Iris pigment epithelial cell (primary cell): Measurements from ENCODE around the gene PDP2.
"Not testable (repeated sequence)": the region's sequence is repeated elsewhere in the genome, so short reads cannot be mapped to it uniquely, and the experiment has no call there.

Experiments
- DNase-seq: peaks from one replicate; pipeline ENCODE4 v3.0.0-alpha.2; 2011; ENCODE audit warnings: low read depth

PDP2 gene

DNA sequence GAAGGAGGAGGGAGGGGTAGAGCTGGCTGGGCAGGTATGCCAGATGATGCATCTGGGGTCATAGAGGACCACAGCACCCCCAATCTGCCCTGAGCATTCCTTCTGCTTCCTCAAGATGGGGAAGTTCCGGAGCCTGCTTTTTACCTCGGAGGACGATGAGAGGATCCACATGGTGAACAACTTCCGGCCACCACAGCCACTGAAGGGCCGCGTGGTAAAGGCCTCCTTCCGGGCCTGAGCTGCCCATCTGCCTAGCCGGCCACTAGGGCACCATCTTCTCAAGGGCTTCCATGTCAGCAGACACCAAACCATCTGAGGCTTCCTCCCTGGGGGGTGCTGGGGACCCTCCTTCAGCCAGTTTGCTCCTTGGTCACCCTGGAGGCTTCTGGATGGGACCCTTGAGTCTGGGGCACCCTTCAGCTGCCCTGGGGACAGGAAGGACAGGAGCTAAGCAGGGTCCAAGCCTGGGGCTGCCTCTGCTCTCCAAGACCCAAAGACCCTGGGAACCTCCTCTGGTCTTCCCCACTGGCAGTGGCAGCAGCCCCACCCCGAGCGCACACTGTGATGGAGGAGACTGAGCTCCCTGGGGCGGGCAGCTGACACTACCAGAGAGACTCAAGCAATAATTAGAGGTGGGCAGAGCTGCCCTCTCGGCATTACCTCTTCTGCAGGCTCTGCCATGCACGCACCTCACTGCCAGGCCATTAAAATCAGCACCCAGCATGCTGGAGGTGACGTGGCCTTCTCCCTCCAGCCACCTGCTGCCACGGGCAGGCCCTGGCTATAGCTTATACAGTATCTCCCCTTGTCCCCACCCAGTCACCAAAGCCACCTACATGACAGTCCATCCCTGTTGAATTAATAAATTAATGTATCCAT lies 26.8 kb upstream of the PDP2 start:
- DNase-seq = no peak

DNA sequence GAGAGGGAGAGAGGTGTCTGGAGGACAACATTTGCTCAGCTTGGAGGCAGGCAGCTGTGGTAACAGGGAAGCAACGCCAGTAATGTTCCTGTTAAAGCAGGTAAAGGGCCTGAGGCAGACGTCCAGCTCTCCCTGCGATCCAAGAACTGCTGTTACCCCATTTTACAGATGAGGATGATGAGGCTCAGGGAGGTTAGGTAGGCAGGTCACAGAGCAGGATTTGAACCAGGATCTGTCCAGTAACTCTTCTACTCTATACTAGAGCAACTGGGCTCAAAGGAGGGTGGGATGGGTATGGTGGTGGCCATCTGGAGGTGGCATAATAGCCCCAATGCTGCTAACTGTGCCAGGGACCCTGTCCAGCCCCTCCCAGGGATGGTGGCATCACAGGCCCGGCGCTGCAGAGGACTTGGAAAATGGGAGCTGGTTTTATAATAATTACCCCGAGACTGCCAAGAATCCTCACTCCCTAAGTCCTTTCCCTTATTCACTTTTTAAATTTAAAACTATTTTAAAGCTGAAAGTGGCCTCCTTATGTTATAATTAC lies 24.1 kb upstream of the PDP2 start:
- no peak for DNase-seq

DNA sequence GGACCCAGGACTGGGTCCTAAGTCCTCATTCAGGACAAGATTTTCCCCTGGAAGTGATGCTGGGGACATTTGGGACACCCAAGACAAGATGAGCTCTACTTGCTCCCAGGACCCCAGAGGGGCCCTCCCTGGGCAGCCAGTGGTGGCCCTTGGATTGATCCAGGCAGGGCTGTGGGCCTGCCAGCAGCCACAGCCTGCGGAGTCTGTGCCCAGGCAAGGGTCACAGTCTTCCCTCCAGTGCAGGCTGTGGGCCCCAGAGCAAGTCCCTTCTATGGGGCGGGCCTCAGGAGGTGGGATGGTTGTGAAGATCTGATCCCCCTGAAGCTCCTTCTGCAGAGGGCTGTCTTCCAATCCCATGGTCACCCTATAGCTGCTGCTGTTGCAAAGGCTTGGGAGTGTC lies 23.5 kb upstream of the PDP2 start:
- no peak for DNase-seq

DNA sequence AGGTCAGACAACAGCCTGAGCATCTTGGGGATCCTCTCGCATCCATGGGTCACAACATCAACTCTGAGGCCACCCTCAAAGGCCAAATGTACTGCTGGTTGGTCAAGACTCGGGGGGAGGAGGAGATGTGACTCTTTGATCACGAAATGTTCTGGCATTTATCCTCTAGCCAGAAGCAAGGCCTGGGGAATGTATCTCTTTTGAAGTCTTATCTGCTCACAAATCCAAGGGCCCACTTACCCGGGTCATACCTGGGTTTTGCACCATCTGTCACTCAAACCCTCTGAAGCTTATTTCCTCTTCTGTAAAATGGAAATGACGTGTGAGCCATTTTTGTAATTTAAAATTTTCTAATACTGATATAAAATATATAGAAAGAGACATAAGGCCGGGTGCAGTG lies 22.9 kb upstream of the PDP2 start:
- DNase-seq = no peak

DNA sequence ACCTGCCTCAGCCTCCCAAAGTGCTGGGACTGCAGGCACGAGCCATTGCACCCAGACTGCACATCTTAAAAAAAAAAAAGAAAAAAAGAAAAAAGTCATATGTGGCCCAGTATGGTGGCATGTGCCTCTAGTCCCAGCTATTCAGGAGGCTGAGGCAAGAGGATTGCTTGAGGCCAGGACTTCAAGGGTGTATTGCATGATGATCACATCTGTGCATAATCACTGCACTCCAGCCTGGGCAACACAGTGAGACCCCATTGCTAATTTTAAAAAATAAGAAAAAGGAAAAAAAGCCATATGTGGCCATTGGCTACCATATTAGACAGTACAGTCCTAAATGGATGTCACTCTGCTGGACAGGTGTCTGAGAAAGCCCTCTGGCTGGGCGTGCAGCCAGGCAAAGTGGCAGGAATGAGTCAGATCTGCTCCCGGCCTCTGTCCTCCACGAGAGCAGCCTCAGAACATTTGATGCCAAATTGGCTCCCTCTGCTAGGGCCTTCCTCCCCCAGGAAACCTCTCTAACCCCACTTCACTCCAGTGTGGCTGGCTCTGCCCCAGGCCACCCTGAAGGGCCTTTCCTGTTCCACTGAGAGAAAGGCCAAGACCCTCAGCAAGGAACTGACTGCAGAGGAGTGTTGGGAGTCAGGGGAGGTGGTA lies 21.4 kb upstream of the PDP2 start:
- DNase-seq = peak; percentile 49

DNA sequence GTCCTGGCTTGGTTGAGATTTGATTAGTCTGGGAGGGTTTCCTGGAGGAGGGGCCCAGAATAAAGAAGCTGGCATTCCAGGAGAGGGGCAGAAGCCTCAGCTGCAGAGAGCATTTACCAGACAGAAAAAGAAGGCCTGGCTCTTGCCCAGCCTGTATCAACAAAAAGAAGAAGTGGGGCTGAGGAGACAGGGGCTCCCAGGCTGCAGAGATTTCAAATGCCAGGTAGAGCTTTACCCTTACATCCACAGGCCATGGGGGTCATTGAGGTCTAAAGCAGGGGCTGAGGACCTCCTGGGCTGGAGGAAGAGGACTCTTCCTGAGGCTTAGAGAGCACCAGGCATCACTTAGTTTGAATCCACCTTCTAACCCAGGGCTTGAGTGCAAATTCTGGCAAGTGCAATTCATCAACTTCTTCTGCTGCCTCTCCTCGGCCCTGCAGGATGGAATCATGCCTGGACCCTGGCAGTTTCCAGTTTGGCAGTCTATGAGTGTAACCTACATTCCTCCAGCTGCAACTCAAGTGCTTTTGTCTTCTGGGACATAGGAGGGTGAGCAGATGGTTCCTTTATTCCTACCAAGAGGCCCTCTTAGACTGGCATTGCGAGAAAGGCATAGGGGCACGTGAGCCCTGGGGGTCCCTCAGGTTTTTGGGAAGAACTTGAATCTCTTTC lies 20.8 kb upstream of the PDP2 start:
- no peak for DNase-seq

DNA sequence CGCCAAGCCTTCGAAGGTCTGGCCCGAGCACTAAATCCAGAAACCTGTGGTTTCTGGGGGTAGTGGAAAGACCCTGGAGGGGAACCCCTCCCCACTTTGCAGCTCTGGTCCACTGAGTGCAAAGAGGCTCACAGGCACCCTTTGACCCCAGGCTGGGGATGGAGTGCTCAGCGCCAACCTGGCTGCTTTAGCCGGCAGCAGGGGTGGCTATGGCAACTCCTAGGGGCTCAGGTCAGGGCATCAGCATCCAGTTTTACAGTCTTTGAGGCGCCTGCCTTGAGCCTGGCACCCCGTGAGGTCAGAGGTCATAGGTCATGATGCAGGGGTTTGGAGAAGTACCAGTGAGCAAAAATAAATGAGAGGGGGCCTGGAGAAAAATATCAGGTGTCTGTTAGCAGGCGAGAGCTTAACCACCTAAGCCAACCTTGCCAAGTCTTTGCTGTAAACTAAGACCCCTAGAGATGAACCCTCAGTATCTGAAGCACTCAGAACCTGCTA lies 18.2 kb upstream of the PDP2 start:
- no peak for DNase-seq

DNA sequence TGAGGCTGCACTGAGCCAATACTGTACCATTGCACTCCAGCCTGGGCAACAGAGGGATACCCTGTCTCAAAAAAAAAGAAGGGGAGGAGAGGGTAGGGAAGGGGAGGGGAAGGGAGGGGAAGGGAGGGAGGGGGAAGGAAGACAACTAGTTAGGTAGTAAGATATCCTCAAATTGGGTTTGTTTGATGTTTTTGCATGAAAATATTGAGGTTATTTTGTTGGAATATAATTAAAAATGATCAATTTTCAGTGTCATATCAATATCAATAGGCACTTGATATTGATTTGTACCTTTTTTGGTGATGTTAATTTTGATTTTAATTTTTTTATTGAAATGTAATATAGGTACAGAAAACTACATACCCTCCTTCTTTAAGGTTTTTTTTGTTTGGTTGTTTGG lies 16.6 kb upstream of the PDP2 start:
- no peak for DNase-seq

DNA sequence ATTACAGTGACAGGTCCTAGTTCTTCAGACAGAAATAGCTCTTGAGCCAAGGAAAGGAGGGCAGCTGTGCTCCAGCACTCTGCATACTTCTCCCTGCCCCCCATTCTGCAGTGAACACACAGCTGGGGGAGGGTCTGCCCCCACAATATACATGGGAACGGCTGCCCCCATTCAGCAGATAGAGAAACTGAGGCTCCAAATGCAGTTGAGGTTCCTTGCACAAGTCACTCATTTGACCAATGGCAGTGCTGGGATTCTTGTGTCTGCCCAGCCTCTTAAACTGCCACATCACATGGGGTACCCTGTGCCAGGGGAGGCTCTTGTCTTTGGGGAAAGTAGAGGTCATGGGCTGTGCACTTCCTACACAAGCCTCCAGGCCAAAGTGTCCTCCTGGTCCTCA lies 10.9 kb upstream of the PDP2 start:
- no peak for DNase-seq

DNA sequence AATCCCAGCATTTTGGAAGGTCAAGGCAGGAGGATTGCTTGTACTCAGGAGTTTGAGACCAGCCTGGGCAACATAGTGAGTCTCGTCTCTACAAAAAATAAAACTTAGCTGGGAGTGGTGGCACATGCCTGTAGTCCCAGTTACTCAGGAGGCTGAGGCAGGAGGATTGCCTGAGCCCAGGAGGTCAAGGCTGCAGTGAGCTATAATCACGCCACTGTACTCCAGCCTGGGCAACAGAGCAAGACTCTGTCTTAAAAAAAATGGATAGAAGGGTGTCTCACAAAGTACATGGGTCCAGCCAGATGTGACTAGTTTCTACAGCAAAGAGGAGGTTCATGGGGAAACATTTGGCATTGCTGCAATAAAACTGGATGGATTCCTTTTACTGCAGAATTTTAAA lies 9.0 kb upstream of the PDP2 start:
- not testable (repeated sequence) for DNase-seq

DNA sequence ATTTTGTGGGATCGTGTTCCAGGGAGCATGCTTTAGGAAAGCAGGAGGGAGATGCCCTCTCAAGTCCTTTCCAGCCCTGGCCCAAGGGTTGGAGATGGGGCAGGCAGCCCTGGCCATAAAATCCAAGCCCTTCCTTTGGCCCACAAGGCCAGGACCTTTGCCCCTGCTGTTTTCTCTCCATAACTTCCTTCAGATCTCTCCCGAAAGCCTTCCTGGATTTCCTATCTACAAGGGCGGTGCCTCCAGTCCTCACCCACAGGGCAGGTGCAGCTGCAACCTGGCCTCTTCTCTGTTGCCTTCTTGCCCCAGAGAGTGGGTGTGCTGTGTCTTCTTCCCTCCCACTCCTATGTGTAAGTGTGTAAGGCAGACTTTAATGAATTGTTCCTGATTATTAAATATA lies 8.5 kb upstream of the PDP2 start:
- DNase-seq = no peak

DNA sequence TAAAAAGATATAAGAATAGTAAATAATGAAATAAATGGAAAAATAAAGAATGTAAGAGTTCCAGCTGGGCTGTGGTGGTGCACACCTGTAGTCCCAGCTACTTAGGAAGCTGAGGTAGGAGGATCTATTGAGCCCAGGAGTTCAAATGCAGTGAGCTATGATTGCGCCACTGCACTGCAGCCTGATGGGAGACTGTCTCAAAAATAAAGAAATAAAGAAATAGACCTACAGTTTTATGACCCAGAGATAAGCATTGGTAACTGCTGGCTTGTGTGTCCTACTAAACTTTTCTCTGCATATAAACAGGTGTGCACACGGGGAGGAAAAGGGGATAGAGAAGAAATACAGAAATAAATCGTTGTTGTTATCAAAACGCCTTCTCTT lies 7.8 kb upstream of the PDP2 start:
- no peak for DNase-seq

DNA sequence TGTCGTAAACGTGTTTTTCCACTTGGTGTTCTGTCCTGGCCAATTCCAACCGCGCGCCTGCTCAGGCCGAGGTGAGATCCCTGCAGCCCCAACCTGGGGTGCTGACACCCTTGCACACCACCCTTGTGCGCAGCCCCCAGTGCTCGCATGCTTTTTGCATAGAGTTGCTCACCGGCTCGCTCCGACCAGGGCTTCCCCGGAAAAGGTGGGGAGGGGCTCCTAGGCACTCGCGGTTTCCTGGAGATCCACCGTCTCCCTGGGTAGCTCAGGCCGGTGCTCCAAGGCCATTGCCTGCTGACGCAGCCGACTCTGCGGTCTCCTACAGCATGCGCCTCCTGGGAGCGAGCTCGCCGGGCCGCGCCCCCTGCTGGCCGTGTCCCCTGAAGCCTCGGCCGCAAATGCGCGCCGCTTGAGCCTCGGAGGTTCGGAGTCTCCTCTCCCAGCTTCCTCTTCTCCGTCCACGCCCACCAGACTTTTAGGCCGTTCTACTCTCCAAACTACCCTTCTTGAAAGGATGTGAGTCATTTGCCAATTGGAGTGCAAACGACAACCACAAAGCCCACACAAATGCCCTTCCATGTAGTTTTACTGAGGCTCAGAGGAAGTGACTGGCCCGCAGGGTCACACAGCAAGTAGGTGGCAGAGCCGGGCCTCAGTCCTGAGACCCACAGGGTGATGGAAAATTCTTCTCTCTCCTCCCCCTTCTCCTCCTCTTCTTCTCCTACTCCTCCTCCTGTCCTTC lies 7.2 kb upstream of the PDP2 start:
- DNase-seq = peak; percentile 99

DNA sequence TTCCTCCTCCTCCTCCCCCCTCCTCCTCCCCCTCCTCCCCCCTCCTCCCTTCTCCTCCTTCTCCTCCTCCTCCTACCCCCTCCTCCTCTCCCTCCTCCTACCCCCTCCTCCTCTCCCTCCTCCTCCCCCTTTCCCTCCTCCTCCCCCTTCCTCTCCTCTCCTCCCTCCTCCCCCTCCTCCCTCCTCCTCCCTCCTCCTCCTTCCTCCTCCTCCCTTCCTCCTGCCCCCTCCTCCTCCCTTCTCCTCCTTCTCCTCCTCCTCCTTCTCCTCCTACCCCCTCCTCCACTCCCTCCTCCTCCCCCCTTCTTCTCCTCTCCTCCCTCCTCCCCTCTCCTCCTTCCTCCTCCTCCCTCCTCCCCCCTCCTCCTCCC lies 6.6 kb upstream of the PDP2 start:
- no peak for DNase-seq

DNA sequence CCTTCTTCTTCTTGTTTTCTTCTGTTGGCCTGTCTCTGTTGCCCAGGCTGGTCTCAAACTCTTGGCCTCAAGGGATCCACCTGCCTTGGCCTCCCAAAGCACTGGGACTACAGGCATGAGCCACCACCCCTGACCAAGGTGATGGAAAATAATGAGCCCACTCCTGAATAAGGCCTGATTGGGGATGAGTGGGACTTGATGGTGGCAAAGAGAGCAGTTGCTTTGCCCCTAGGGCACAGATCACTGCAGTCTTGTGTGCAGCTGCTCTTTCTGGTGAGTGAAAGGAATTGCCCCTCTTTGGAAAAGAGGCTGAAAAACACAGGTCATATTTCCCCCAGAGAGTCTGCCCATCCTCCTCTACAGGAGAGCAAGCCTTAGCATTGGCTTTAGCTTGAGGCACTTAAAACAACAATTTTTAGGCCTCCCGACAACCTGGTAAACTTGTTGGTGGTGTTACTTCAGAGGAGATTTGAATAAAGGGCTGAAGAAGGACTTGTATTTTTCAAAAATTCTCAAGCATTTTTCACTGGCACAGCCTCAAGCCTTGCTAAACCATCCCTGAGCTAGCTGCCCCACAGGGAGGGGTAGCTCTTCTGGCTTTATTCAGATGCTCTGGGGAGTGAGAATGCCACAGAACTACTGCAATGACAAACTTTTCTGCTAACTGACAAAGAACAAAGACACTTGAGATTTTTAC lies 6.1 kb upstream of the PDP2 start:
- peak; percentile 71 for DNase-seq

DNA sequence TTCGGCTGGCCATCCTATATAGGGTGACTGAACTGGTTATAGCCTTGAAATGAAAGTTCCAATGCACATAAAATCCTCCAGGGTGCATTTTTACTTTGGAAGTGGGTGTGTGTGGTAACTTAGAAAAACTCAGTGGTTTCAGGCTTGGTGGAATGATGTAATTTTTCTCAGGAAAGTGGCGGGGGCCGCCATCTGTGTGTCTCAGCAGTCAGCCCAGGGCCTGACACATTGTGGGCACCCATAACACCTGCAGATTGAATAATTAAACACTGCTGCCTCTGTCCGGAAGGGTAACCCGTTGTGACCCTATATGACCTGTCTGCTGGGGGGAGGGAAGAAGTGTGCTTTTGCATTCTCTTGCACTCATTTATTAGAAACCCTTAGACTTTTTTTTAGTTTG lies 2.2 kb upstream of the PDP2 start:
- DNase-seq = no peak

DNA sequence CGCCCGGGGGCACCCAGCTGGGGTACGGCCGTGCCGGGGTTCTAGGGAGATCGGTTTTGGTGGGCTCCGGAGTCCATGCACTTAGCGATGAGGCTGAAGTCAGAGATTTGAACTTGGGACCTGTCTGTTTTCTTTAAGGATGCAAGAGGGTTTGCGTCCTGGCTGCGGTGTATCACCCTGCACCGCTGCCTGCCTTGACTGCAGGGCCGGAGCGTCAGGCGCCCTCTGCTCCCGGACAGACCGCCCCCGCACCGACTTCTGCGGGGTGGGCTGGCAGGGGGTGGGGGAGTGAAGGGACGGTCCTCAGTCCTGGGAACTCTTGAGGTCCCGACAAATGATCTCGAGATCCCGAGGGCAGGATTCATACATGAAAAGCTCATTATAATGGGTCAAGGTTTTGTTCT lies 701 bp downstream of the PDP2 start:
- DNase-seq = no peak

DNA sequence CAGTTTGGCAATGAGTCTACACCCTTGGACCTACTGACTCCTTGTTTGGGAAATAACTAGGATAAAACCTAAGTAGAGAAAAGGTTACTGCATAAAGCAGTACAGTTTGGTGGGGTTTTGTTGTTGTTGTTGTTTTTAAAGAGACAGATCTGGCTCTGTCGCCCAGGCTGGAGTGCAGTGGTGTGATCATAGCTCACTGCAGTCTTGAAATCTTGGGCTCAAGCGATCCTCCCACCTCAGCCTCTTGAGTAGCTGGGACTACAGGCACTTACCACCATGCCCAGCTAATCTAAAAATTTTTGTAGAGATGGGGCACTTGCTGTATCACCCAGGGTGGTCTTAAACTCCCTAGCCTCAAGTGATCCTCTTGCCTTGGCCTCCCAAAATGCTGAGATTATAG lies 1.2 kb downstream of the PDP2 start:
- DNase-seq = no peak

DNA sequence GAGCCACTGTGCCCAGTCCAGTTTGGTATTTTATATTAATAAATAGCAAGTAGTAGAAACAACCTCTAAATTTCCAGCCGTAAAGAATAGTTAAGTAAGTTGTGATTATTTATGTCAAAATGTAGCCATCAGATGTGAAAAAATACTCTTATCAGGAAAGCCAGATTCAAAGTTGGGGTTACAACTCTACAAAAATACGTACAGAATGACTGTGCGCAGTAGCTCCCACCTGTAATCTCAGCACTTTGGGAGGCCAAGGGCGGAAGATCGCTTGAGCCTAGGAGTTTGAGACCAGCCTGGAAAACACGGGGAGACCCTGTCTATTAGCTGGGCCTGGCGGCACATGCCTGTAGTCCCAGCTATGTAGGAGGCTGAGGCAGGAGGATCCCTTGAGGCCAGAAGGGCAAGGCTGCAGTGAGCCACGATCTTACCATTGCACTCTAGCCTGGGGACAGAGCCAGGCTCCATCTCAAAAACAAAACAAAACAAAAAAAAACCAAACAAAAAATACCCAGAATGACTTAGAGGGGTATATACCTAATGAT lies 1.7 kb downstream of the PDP2 start:
- no peak for DNase-seq

DNA sequence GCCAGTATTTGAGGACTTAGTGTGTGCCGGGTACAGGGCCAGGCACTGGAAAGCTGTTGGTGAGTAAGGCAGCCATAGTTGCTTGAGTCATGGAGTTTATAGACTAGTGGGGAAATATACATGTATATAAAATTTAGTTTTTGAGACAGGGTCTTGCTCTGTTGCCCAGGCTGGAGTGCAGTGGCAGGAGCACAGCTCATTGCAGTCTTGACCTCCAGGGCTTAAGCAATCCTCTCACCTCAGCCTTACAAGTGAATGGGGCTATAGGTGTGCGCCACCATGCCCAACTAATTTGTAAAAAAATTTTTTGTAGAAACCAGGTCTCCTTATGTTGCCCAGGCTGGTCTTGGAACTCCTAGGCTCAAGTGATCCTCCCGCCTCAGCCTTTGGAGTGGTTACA lies 2.4 kb downstream of the PDP2 start:
- no peak for DNase-seq

DNA sequence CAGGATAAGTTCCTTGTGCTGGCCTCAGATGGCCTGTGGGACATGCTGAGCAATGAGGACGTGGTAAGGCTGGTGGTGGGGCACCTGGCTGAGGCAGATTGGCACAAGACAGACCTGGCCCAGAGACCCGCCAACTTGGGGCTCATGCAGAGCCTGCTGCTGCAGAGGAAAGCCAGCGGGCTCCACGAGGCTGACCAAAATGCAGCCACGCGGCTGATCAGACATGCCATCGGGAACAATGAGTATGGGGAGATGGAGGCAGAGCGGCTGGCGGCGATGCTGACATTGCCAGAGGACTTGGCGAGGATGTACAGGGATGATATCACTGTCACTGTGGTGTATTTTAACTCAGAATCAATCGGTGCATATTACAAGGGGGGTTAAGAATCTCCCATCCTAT lies 5.2 kb downstream of the PDP2 start:
- DNase-seq = no peak
